ENCODE results near the gene SMCHD1.
"Not testable (repeated sequence)": the region's sequence is repeated elsewhere in the genome, so short reads cannot be mapped to it uniquely, and the experiment has no call there.

The SMCHD1 gene

GRCh38 chr18:2823966-2824365, 168.4 kb downstream of the SMCHD1 start:
- DNase-seq, result no peak

GRCh38 chr18:2824865-2825264, 169.3 kb downstream of the SMCHD1 start:
- no peak for DNase-seq

GRCh38 chr18:2825613-2826175, 170.2 kb downstream of the SMCHD1 start:
- no peak for DNase-seq

- DNase-seq, result no peak
Observed at GRCh38 chr18:2826581-2826980, 171.1 kb downstream of the SMCHD1 start.

GRCh38 chr18:2827061-2827460, 171.5 kb downstream of the SMCHD1 start:
- DNase-seq, result no peak

GRCh38 chr18:2836118-2836517, 180.6 kb downstream of the SMCHD1 start:
- not testable (repeated sequence) for DNase-seq

GRCh38 chr18:2837290-2837689, 181.8 kb downstream of the SMCHD1 start:
- DNase-seq, result not testable (repeated sequence)

GRCh38 chr18:2839202-2839601, 183.7 kb downstream of the SMCHD1 start:
- DNase-seq, result no peak

- no peak for DNase-seq
Observed at GRCh38 chr18:2840521-2840920, 185.0 kb downstream of the SMCHD1 start.

GRCh38 chr18:2843146-2843545, 187.6 kb downstream of the SMCHD1 start:
- DNase-seq, result no peak

GRCh38 chr18:2845172-2845571, 189.6 kb downstream of the SMCHD1 start:
- DNase-seq, result no peak

GRCh38 chr18:2846636-2847316, 191.2 kb downstream of the SMCHD1 start, which contains the start of gene EMILIN2:
Gene EMILIN2, plus strand, starts transcription at chr18:2847006. Its CDS starts 183 bp downstream, at chr18:2847189.
- DNase-seq, result no peak

- DNase-seq, result no peak
Observed at GRCh38 chr18:2847317-2848246, 192.1 kb downstream of the SMCHD1 start.

GRCh38 chr18:2848247-2849246, 193.0 kb downstream of the SMCHD1 start:
- DNase-seq, result no peak

GRCh38 chr18:2850816-2851215, 195.3 kb downstream of the SMCHD1 start:
- no peak for DNase-seq

- DNase-seq, result no peak
Observed at GRCh38 chr18:2851771-2852170, 196.2 kb downstream of the SMCHD1 start.

- not testable (repeated sequence) for DNase-seq
Observed at GRCh38 chr18:2852460-2852859, 196.9 kb downstream of the SMCHD1 start.

- DNase-seq, result no peak
Observed at GRCh38 chr18:2853173-2853925, 197.8 kb downstream of the SMCHD1 start.

- DNase-seq, result no peak
Observed at GRCh38 chr18:2853926-2854664, 198.6 kb downstream of the SMCHD1 start.
